ENCODE measurements around the gene AKIRIN1.

AKIRIN1 gene

GRCh38 chr1:39043513-39043912 is 52.4 kb downstream of the AKIRIN1 start:
- H3K36me3 ChIP-seq (ENCODE audit: control insufficient read depth, insufficient read depth, low read length) = no peaks in the 10 kb centered on the region
- no peaks in the 10 kb centered on the region for H3K27me3 ChIP-seq (ENCODE audit: control insufficient read depth, insufficient read depth, low read length)

GRCh38 chr1:39044762-39045161 is 53.7 kb downstream of the AKIRIN1 start:
- TF ChIP-seq CTCF (IDR thresholded peaks at IDR 0.05) = no peak
- no peaks in the 10 kb centered on the region for H3K79me2 ChIP-seq
- no peaks in the 10 kb centered on the region for H3K9me3 ChIP-seq (ENCODE audit: control insufficient read depth, low read length)
- no peaks in the 10 kb centered on the region for H3K27me3 ChIP-seq (ENCODE audit: control insufficient read depth, insufficient read depth, low read length)
- no peaks in the 10 kb centered on the region for H3K36me3 ChIP-seq (ENCODE audit: control insufficient read depth, insufficient read depth, low read length)
- H3K4me2 ChIP-seq (ENCODE audit: low read length) = no peak overlapping the region
- no peak overlapping the region for H3K9ac ChIP-seq
- H2AFZ ChIP-seq = no peak overlapping the region
- no peak overlapping the region for H3K4me3 ChIP-seq (ENCODE audit: low read depth, low read length)
- H3K27ac ChIP-seq = no peak overlapping the region
- H3K4me1 ChIP-seq = no peaks in the 10 kb centered on the region

More at GRCh38 chr1:39043513-39043912, 52.4 kb downstream of the AKIRIN1 start:
- no peak for TF ChIP-seq CTCF (IDR thresholded peaks at IDR 0.05)
- Histone ChIP-seq H3K27ac (no peak overlapping the region), H3K9ac (no peak overlapping the region), H3K79me2 (no peaks in the 10 kb centered on the region), H2AFZ (no peak overlapping the region), H3K4me3 (ENCODE audit: low read depth, low read length) (no peak overlapping the region), H3K4me1 (no peaks in the 10 kb centered on the region), H3K9me3 (ENCODE audit: control insufficient read depth, low read length) (no peaks in the 10 kb centered on the region), H3K4me2 (ENCODE audit: low read length) (no peak overlapping the region)

GRCh38 chr1:39045231-39045630 is 54.2 kb downstream of the AKIRIN1 start:
- Histone ChIP-seq H3K9me3 (ENCODE audit: control insufficient read depth, low read length) (no peaks in the 10 kb centered on the region), H3K27ac (no peak overlapping the region), H3K36me3 (ENCODE audit: control insufficient read depth, insufficient read depth, low read length) (no peaks in the 10 kb centered on the region), H3K4me1 (no peaks in the 10 kb centered on the region), H3K27me3 (ENCODE audit: control insufficient read depth, insufficient read depth, low read length) (no peaks in the 10 kb centered on the region), H3K4me2 (ENCODE audit: low read length) (no peak overlapping the region), H2AFZ (no peak overlapping the region), H3K79me2 (no peaks in the 10 kb centered on the region), H3K9ac (no peak overlapping the region), H3K4me3 (ENCODE audit: low read depth, low read length) (no peak overlapping the region)
- no peak for TF ChIP-seq CTCF (IDR thresholded peaks at IDR 0.05)

- no peak for TF ChIP-seq CTCF (IDR thresholded peaks at IDR 0.05)
- Histone ChIP-seq H3K9ac (no peak overlapping the region), H3K36me3 (ENCODE audit: control insufficient read depth, insufficient read depth, low read length) (no peaks in the 10 kb centered on the region), H3K79me2 (no peaks in the 10 kb centered on the region), H3K27me3 (ENCODE audit: control insufficient read depth, insufficient read depth, low read length) (no peaks in the 10 kb centered on the region), H2AFZ (no peak overlapping the region), H3K4me3 (ENCODE audit: low read depth, low read length) (no peak overlapping the region), H3K27ac (no peak overlapping the region), H3K9me3 (ENCODE audit: control insufficient read depth, low read length) (no peaks in the 10 kb centered on the region), H3K4me2 (ENCODE audit: low read length) (no peak overlapping the region), H3K4me1 (no peaks in the 10 kb centered on the region)
These were observed 55.6 kb downstream of the AKIRIN1 start for GRCh38 chr1:39046613-39047210.
